ENCODE measurements around the gene DPPA2. TPM values are rescaled to one million over a fixed set of nuclear protein-coding genes. Genes with fewer than 3 reads are reported as not detected.

DPPA2 gene
- total and polyA plus RNA-seq, 11 donors: not detected

DNA sequence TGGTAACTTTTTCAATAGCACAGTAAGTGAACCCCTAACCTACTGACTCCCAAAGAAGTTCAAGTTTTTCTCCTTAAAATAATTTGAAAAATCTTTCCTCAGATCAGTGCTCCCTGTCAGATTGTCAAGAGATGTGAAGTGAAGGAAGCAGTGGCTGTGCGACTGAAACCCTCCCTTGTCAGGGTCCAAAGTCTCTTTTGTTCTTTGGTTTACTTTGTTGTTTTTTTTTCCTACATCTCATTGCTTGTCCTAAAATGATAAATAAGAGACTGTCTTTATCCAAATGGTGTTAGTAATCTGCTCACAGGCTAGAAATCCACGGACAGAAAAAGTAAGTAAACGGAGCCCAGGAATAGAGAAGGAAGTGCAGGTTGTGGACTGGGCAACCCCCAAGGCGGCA, 22.0 kb upstream of the DPPA2 start:
- Histone ChIP-seq H3K9me3 (no peaks in the 10 kb centered on the region), H3K27ac (no peak overlapping the region), H3K36me3 (no peaks in the 10 kb centered on the region), H3K27me3 (peaks cover 0 to 29% (median 8%) of the 10 kb centered on the region in 9 donors), H3K4me3 (no peak overlapping the region), H3K4me1 (peaks cover 0 to 6% (median 0%) of the 10 kb centered on the region in 12 donors)
- 40 to 43% (median 41%) methylated on average over 4 of the region's 4 CpGs for WGBS, 4 donors
- DNase-seq: no peak
- ATAC-seq: no peak
- intact Hi-C loops (cut with DNase I): no loop called here
- no peak for TF ChIP-seq POLR2A (IDR thresholded peaks at IDR 0.05)

DNA sequence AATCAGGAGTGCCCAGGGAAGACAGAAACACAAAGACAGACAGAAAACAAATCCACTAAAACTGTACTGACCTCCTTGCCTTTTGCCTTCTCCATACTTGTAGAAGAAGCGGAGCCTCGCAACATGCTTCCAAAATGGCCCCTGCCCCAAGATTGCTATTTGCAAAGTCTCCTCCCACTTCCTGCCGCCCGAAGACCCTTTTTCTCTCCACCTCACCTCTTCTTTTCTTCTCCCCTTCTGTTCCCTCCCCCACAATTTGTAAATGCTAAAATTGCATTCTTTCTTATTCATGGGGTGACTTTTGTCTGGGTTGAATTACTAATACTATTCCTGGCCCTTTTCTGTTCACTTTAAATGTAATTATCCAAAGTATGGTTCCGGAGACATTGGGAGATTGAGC, 21.1 kb upstream of the DPPA2 start, which contains the start of gene DPPA4:
Gene DPPA4, minus strand, starts transcription at position 154 of the 400 bp plus-strand sequence. Its CDS starts 29 bp downstream, at position 125.
- Histone ChIP-seq H3K27me3 (peaks cover 0 to 29% (median 8%) of the 10 kb centered on the region in 9 donors), H3K36me3 (no peaks in the 10 kb centered on the region), H3K4me1 (peaks cover 0 to 6% (median 0%) of the 10 kb centered on the region in 12 donors), H3K4me3 (peak within 1 kb of the TSS in 10 of 12 donors; percentile 10 to 56 (median 36)), H3K27ac (no peak within 1 kb of the TSS), H3K9me3 (no peaks in the 10 kb centered on the region)
- WGBS, 4 donors: 47 to 53% (median 49%) methylated on average over 5 of the region's 5 CpGs
- TF ChIP-seq, protein P1, sequence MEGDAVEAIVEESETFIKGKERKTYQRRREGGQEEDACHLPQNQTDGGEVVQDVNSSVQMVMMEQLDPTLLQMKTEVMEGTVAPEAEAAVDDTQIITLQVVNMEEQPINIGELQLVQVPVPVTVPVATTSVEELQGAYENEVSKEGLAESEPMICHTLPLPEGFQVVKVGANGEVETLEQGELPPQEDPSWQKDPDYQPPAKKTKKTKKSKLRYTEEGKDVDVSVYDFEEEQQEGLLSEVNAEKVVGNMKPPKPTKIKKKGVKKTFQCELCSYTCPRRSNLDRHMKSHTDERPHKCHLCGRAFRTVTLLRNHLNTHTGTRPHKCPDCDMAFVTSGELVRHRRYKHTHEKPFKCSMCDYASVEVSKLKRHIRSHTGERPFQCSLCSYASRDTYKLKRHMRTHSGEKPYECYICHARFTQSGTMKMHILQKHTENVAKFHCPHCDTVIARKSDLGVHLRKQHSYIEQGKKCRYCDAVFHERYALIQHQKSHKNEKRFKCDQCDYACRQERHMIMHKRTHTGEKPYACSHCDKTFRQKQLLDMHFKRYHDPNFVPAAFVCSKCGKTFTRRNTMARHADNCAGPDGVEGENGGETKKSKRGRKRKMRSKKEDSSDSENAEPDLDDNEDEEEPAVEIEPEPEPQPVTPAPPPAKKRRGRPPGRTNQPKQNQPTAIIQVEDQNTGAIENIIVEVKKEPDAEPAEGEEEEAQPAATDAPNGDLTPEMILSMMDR (IDR thresholded peaks at IDR 0.05): no peak
- no peak for TF ChIP-seq POLR2A (IDR thresholded peaks at IDR 0.05)
- intact Hi-C loops (cut with DNase I): no loop called here
- no peak for DNase-seq
- ATAC-seq: no peak

DNA sequence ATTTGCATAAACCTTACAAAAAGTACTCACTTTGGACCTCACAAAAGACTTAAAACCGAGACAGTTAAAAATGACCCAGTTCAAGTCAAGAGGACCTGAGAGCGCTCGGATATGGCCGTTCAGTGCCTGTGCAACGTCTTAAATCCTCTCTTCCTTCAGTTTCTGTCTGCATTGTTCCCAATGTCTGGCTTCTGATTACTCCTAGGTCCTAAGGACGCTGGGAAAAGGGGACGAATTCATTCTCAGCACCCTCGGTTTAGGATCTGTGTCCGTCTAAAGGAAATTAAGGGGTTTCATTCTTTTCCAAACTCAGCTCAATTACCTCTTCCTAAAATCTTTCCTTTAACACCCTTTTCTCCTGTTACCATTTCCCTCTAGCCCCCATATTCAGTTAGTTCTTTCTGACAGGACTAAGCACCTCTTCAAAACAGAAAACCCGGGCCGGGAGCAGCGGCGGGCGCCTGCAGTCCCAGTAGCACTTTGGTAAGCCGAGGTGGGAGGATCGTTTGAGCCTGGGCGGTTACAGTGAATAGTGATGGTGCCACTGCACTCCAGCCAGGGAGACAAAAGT, 20.1 kb upstream of the DPPA2 start:
- DNase-seq (peak in 2 of 5 donors; percentile 9 to 35), ATAC-seq (peak in 2 of 4 donors; percentile 55 to 64)

DNA sequence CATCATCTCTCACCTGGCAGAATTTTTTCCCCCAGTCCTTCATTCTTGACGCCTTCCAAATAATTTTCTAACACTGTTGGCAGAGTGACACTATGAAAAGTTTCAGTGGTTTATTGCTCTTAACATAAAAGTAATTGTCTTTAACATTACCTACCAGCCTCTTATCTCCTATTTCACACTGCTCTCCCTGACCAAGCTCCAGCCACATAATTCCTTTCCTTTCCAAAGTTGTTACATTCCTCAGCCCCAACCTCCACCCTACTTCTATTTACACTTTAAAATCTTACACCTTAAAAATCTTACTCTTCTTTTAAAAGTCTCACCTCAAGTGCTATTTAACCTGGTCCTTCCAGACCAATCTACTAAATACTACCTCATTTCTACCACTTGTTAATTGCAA, 18.3 kb upstream of the DPPA2 start:
- H3K27me3 ChIP-seq: peaks cover 0 to 29% (median 8%) of the 10 kb centered on the region in 9 donors
- H3K36me3 ChIP-seq: no peaks in the 10 kb centered on the region
- H3K9me3 ChIP-seq: no peaks in the 10 kb centered on the region
- no peak overlapping the region for H3K27ac ChIP-seq
- 64 to 75% (median 70%) methylated on average over 1 of the region's 1 CpG for WGBS, 4 donors
- DNase-seq (no peak), ATAC-seq (no peak)
- intact Hi-C loops (cut with DNase I): no loop called here
- peaks cover 0 to 6% (median 0%) of the 10 kb centered on the region in 12 donors for H3K4me1 ChIP-seq
- H3K4me3 ChIP-seq: no peak overlapping the region
- TF ChIP-seq, protein P1 (IDR thresholded peaks at IDR 0.05): no peak
- no peak for TF ChIP-seq POLR2A (IDR thresholded peaks at IDR 0.05)

More for the DNA sequence above, 20.1 kb upstream of the DPPA2 start:
- Histone ChIP-seq H3K27ac (no peak overlapping the region), H3K4me3 (peak overlapping the region in 10 of 12 donors; percentile 10 to 56 (median 36)), H3K4me1 (peaks cover 0 to 6% (median 0%) of the 10 kb centered on the region in 12 donors), H3K27me3 (peaks cover 0 to 29% (median 8%) of the 10 kb centered on the region in 9 donors), H3K9me3 (no peaks in the 10 kb centered on the region), H3K36me3 (no peaks in the 10 kb centered on the region)
- WGBS, 4 donors: 2% methylated on average over 17 of the region's 17 CpGs
- intact Hi-C loops (cut with DNase I): no loop called here
- TF ChIP-seq, protein P1 (IDR thresholded peaks at IDR 0.05): no peak
- TF ChIP-seq POLR2A (IDR thresholded peaks at IDR 0.05): no peak
